ENCODE results near the gene TGM2.
A peak's percentile ranks its signal among the peaks of the same experiment; 100 is the strongest.

The TGM2 gene

GRCh38 chr20:38171675-38172043 is 6.6 kb upstream of the TGM2 start:
- H3K27ac ChIP-seq (ENCODE audit: low read length), result no peak overlapping the region

GRCh38 chr20:38170826-38171674 is 6.0 kb upstream of the TGM2 start:
- Histone ChIP-seq H3K27ac (ENCODE audit: low read length) (no peak overlapping the region), H3K27me3 (ENCODE audit: insufficient read depth, low read length) (no peaks in the 10 kb centered on the region), H3K9me3 (ENCODE audit: insufficient read depth, low read depth, low read length) (no peaks in the 10 kb centered on the region), H3K4me3 (ENCODE audit: low read length) (no peak overlapping the region), H3K9ac (ENCODE audit: low read depth, low read length) (no peak overlapping the region), H3K36me3 (ENCODE audit: insufficient read depth, low read depth, low read length) (no peaks in the 10 kb centered on the region), H3K4me1 (ENCODE audit: insufficient read depth, low read length) (peaks cover 6% of the 10 kb centered on the region; the same call in 1 of the 2 replicates)

More at GRCh38 chr20:38171675-38172043, 6.6 kb upstream of the TGM2 start:
- no peak overlapping the region for H3K9ac ChIP-seq (ENCODE audit: low read depth, low read length)
- no peaks in the 10 kb centered on the region for H3K36me3 ChIP-seq (ENCODE audit: insufficient read depth, low read depth, low read length)
- H3K27me3 ChIP-seq (ENCODE audit: insufficient read depth, low read length), result no peaks in the 10 kb centered on the region
- H3K4me1 ChIP-seq (ENCODE audit: insufficient read depth, low read length), result peaks cover 6% of the 10 kb centered on the region; the same call in 1 of the 2 replicates
- H3K9me3 ChIP-seq (ENCODE audit: insufficient read depth, low read depth, low read length), result no peaks in the 10 kb centered on the region
- no peak overlapping the region for H3K4me3 ChIP-seq (ENCODE audit: low read length)

GRCh38 chr20:38170219-38170825 is 5.3 kb upstream of the TGM2 start:
- Histone ChIP-seq H3K36me3 (ENCODE audit: insufficient read depth, low read depth, low read length) (no peaks in the 10 kb centered on the region), H3K27ac (ENCODE audit: low read length) (no peak overlapping the region), H3K9me3 (ENCODE audit: insufficient read depth, low read depth, low read length) (no peaks in the 10 kb centered on the region), H3K4me3 (ENCODE audit: low read length) (no peak overlapping the region), H3K27me3 (ENCODE audit: insufficient read depth, low read length) (no peaks in the 10 kb centered on the region), H3K4me1 (ENCODE audit: insufficient read depth, low read length) (peaks cover 4% of the 10 kb centered on the region; the same call in 1 of the 2 replicates), H3K9ac (ENCODE audit: low read depth, low read length) (no peak overlapping the region)

GRCh38 chr20:38169636-38170193 is 4.6 kb upstream of the TGM2 start:
- Histone ChIP-seq H3K4me1 (ENCODE audit: insufficient read depth, low read length) (no peaks in the 10 kb centered on the region), H3K4me3 (ENCODE audit: low read length) (no peak overlapping the region), H3K36me3 (ENCODE audit: insufficient read depth, low read depth, low read length) (no peaks in the 10 kb centered on the region), H3K27ac (ENCODE audit: low read length) (no peak overlapping the region), H3K9ac (ENCODE audit: low read depth, low read length) (no peak overlapping the region), H3K27me3 (ENCODE audit: insufficient read depth, low read length) (peaks cover 3% of the 10 kb centered on the region; the same call in 1 of the 2 replicates), H3K9me3 (ENCODE audit: insufficient read depth, low read depth, low read length) (no peaks in the 10 kb centered on the region)

GRCh38 chr20:38168791-38169589 is 3.9 kb upstream of the TGM2 start:
- Histone ChIP-seq H3K27me3 (ENCODE audit: insufficient read depth, low read length) (peaks cover 9% of the 10 kb centered on the region), H3K9me3 (ENCODE audit: insufficient read depth, low read depth, low read length) (no peaks in the 10 kb centered on the region), H3K4me1 (ENCODE audit: insufficient read depth, low read length) (no peaks in the 10 kb centered on the region), H3K9ac (ENCODE audit: low read depth, low read length) (no peak overlapping the region), H3K27ac (ENCODE audit: low read length) (no peak overlapping the region), H3K36me3 (ENCODE audit: insufficient read depth, low read depth, low read length) (no peaks in the 10 kb centered on the region), H3K4me3 (ENCODE audit: low read length) (no peak overlapping the region)

- Histone ChIP-seq H3K36me3 (ENCODE audit: insufficient read depth, low read depth, low read length) (no peaks in the 10 kb centered on the region), H3K9ac (ENCODE audit: low read depth, low read length) (no peak overlapping the region), H3K4me3 (ENCODE audit: low read length) (no peak overlapping the region), H3K9me3 (ENCODE audit: insufficient read depth, low read depth, low read length) (no peaks in the 10 kb centered on the region), H3K4me1 (ENCODE audit: insufficient read depth, low read length) (no peaks in the 10 kb centered on the region), H3K27ac (ENCODE audit: low read length) (no peak overlapping the region), H3K27me3 (ENCODE audit: insufficient read depth, low read length) (peaks cover 9% of the 10 kb centered on the region)
These were observed 3.0 kb upstream of the TGM2 start for GRCh38 chr20:38167851-38168760.

- Histone ChIP-seq H3K4me3 (ENCODE audit: low read length) (no peak overlapping the region), H3K9me3 (ENCODE audit: insufficient read depth, low read depth, low read length) (no peaks in the 10 kb centered on the region), H3K36me3 (ENCODE audit: insufficient read depth, low read depth, low read length) (no peaks in the 10 kb centered on the region), H3K4me1 (ENCODE audit: insufficient read depth, low read length) (no peaks in the 10 kb centered on the region), H3K27me3 (ENCODE audit: insufficient read depth, low read length) (peaks cover 9% of the 10 kb centered on the region), H3K27ac (ENCODE audit: low read length) (no peak overlapping the region), H3K9ac (ENCODE audit: low read depth, low read length) (no peak overlapping the region)
These were observed 2.3 kb upstream of the TGM2 start for GRCh38 chr20:38167328-38167850.

- no peaks in the 10 kb centered on the region for H3K4me1 ChIP-seq (ENCODE audit: insufficient read depth, low read length)
- H3K27me3 ChIP-seq (ENCODE audit: insufficient read depth, low read length), result peaks cover 9% of the 10 kb centered on the region
- no peak overlapping the region for H3K9ac ChIP-seq (ENCODE audit: low read depth, low read length)
- H3K9me3 ChIP-seq (ENCODE audit: insufficient read depth, low read depth, low read length), result no peaks in the 10 kb centered on the region
- no peaks in the 10 kb centered on the region for H3K36me3 ChIP-seq (ENCODE audit: insufficient read depth, low read depth, low read length)
- no peak overlapping the region for H3K4me3 ChIP-seq (ENCODE audit: low read length)
- no peak overlapping the region for H3K27ac ChIP-seq (ENCODE audit: low read length)
These were observed 1.7 kb upstream of the TGM2 start for GRCh38 chr20:38166703-38167233.

- Histone ChIP-seq H3K27ac (ENCODE audit: low read length) (no peak overlapping the region), H3K9ac (ENCODE audit: low read depth, low read length) (no peak overlapping the region), H3K27me3 (ENCODE audit: insufficient read depth, low read length) (peaks cover 9% of the 10 kb centered on the region), H3K4me3 (ENCODE audit: low read length) (no peak overlapping the region), H3K4me1 (ENCODE audit: insufficient read depth, low read length) (no peaks in the 10 kb centered on the region), H3K36me3 (ENCODE audit: insufficient read depth, low read depth, low read length) (no peaks in the 10 kb centered on the region), H3K9me3 (ENCODE audit: insufficient read depth, low read depth, low read length) (no peaks in the 10 kb centered on the region)
These were observed 1.1 kb upstream of the TGM2 start for GRCh38 chr20:38165966-38166702.

- Histone ChIP-seq H3K9ac (ENCODE audit: low read depth, low read length) (no peak overlapping the region), H3K4me3 (ENCODE audit: low read length) (peak overlapping the region; percentile 53; the same call in 1 of the 2 replicates), H3K27ac (ENCODE audit: low read length) (no peak overlapping the region)
These were observed 414 bp downstream of the TGM2 start for GRCh38 chr20:38164624-38165088.

More at GRCh38 chr20:38164624-38165088, 414 bp downstream of the TGM2 start:
- Histone ChIP-seq H3K4me1 (ENCODE audit: insufficient read depth, low read length) (no peaks in the 10 kb centered on the region), H3K27me3 (ENCODE audit: insufficient read depth, low read length) (peaks cover 9% of the 10 kb centered on the region), H3K9me3 (ENCODE audit: insufficient read depth, low read depth, low read length) (no peaks in the 10 kb centered on the region), H3K36me3 (ENCODE audit: insufficient read depth, low read depth, low read length) (no peaks in the 10 kb centered on the region)
